ENCODE results near the gene FLNA.

The FLNA gene

DNA sequence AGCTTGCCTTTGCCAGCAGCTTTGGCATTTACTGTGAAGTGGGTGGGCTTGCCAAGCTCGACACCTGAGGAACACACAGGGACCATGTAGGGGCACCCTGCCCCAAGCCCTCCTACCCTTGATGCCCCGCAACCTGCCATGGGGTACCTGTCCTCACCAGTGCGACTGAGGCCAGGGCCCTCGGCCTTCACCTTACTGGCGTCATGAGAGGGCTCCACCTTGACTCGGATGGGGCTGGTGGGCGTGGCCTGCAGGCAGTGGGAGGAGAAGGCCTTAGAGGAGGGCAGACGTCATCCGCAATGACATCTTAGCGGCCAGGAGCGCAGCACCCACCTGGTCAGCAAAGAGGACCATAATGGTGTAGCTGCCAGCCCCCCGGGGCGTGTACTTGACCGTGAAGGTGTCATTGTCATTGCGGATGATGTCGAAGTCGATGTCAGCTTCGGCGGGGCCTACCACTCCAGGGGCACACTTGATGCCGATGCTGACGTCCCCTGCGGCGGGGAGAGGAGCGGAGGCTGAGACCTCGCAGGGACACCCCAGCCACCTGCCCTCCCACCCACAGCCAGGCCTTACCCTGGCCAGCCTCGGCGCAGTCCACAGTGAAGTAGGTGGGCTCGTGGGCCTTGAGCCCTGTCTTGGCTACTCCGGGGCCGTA lies 12.2 kb downstream of the FLNA start:
- no peak overlapping the region for H3K4me3 ChIP-seq (ENCODE audit: control insufficient read depth, low read depth, low read length)
- no peak for DNase-seq (ENCODE audit: low read depth)
- TF ChIP-seq, protein P1, sequence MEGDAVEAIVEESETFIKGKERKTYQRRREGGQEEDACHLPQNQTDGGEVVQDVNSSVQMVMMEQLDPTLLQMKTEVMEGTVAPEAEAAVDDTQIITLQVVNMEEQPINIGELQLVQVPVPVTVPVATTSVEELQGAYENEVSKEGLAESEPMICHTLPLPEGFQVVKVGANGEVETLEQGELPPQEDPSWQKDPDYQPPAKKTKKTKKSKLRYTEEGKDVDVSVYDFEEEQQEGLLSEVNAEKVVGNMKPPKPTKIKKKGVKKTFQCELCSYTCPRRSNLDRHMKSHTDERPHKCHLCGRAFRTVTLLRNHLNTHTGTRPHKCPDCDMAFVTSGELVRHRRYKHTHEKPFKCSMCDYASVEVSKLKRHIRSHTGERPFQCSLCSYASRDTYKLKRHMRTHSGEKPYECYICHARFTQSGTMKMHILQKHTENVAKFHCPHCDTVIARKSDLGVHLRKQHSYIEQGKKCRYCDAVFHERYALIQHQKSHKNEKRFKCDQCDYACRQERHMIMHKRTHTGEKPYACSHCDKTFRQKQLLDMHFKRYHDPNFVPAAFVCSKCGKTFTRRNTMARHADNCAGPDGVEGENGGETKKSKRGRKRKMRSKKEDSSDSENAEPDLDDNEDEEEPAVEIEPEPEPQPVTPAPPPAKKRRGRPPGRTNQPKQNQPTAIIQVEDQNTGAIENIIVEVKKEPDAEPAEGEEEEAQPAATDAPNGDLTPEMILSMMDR (conservative IDR thresholded peaks at IDR 0.05; ENCODE audit: control insufficient read depth, insufficient read depth, low read depth, low read length): no peak

DNA sequence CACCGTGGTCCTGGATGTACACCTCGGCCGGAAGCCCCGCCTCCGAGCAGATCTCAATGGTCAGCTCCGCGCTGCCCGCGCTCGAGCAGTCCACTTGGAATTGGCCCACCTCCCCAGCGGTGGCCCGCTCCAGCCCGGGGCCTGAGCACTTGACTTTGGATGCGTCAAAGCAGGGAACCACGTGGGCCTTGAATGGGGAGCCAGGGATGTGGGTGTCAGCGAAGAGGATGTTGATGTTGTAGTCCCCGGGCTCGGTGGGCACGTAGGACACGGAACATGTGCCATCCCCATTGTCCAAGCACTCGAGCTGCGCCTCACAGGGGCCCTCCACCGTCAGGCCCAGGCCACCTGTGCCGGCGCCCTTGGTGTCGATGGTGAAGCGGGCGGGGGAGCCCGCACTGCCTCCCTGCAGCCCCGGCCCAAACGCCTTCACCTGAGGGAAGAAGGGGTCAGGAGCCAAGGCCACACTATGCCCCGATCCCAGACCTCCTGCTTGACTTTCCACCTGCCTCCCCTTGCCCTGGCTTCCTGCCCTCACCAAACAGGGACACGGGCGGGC lies 14.2 kb downstream of the FLNA start:
- no peak for DNase-seq (ENCODE audit: low read depth)
- TF ChIP-seq, protein P1 (conservative IDR thresholded peaks at IDR 0.05; ENCODE audit: control insufficient read depth, insufficient read depth, low read depth, low read length): no peak
- H3K4me3 ChIP-seq (ENCODE audit: control insufficient read depth, low read depth, low read length): no peak overlapping the region

GRCh38 chrX:154359362-154360154 lies 14.9 kb downstream of the FLNA start:
- TF ChIP-seq, protein P1 (conservative IDR thresholded peaks at IDR 0.05; ENCODE audit: control insufficient read depth, insufficient read depth, low read depth, low read length): no peak
- no peak for DNase-seq (ENCODE audit: low read depth)
- no peak overlapping the region for H3K4me3 ChIP-seq (ENCODE audit: control insufficient read depth, low read depth, low read length)

DNA sequence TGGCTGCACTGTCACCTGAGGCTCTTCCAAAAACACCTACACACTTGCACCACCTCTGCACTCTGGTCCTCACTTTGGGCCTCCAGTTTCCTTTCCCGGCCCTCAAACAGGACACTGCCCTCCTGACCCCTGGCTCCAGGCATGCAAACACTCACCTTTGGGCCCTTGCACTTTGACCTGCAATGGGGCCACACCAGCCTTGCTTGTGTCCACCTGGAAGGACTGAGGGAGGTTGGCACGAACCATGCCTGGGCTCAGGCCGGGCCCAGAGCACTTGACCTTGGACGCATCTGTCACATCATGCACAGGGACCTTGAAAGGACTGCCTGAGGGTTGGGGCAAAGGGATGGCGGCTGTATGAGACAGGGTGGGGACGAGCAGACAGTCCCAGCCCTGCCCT lies 15.6 kb downstream of the FLNA start:
- no peak for DNase-seq (ENCODE audit: low read depth)
- TF ChIP-seq, protein P1 (conservative IDR thresholded peaks at IDR 0.05; ENCODE audit: control insufficient read depth, insufficient read depth, low read depth, low read length): no peak
- no peak overlapping the region for H3K4me3 ChIP-seq (ENCODE audit: control insufficient read depth, low read depth, low read length)

DNA sequence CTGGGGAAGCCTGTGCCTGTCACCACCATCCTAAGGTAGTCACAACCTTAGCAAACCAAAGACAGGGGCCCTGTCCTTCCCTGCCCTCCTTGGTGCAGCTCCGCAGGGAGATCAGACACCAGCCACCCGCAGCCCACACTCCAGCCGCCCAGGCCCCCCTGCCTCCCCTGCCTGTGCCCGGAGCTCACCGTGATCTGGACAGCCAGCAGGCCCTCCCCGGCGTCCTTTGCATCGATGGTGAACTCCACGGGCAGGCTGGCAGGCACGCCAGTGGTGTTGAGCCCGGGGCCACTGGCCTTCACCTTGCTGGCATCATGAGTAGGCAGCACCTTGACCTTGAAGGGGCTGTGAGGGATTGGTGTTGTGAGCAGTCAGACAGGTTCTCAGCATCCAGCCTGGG lies 16.4 kb downstream of the FLNA start:
- TF ChIP-seq, protein P1 (conservative IDR thresholded peaks at IDR 0.05; ENCODE audit: control insufficient read depth, insufficient read depth, low read depth, low read length): no peak

DNA sequence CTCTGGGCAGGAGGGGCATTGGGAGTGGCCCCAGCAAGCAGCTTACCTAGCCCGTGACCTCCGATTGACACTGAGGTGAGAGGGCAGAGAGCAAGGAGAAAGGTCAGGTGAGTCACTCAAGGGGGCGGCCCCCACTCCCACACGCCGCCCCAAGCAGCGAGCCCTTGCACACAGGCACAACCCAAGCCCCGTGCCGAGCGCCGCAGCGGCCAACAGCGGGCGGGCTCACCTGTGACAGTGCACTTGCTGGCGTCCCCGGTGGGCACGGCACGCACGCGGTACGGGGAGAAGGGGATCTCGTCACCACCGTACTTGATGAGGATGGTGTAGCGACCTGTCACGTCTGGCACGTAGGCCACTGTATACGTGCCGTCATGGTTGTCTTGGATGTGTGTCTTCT lies 17.2 kb downstream of the FLNA start:
- TF ChIP-seq, protein P1 (conservative IDR thresholded peaks at IDR 0.05; ENCODE audit: control insufficient read depth, insufficient read depth, low read depth, low read length): no peak
- H3K4me3 ChIP-seq (ENCODE audit: control insufficient read depth, low read depth, low read length): no peak overlapping the region
- no peak for DNase-seq (ENCODE audit: low read depth)

More for the DNA sequence above, 16.4 kb downstream of the FLNA start:
- H3K4me3 ChIP-seq (ENCODE audit: control insufficient read depth, low read depth, low read length): no peak overlapping the region
- DNase-seq (ENCODE audit: low read depth): no peak
